HG03571 (cell line): Measurements from ENCODE around the gene KRT84.
"Not testable (repeated sequence)": the region's sequence is repeated elsewhere in the genome, so short reads cannot be mapped to it uniquely, and the experiment has no call there.

Experiments
- ATAC-seq: cut with Tn5 transposase; IDR thresholded peaks from one replicate; pipeline ENCODE4 v1.9.1; 2021; ENCODE audit not compliant: unreplicated experiment

The KRT84 gene

GRCh38 chr12:52411815-52412214, 26.4 kb upstream of the KRT84 start:
- ATAC-seq: no peak

DNA sequence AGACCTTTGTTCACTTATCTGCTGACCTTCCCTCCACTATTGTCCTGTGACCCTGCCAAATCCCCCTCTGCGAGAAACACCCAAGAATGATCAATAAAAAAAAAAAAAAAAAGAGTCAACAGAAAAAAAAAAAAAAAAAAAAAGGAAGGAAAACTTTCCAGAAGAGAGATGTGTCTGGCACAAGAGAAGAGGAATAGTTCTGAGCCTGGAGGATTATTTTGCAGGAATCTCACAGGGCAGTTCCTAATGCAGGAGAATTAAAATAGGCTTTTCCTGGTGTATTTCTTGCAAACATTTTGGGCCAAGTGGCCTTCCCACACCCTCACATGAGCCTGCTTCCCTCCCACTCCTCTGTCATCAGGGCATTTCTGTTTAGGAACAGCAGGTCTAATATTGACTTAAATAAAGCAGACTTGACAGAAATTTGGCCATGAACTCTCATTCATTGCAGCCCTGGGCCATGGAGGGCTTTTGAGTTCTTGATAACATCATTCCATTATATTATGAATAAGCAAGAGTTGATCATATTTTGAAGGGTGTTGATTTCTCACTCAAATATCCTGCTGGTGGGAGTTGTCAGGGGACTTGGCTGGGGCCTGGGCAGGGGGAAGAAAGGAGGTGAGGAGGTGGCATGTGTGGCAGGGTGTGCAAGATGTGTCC, 25.3 kb upstream of the KRT84 start:
- ATAC-seq: not testable (repeated sequence)

- ATAC-seq: no peak
Observed at GRCh38 chr12:52407918-52408317, 22.5 kb upstream of the KRT84 start.

- ATAC-seq: no peak
Observed at GRCh38 chr12:52405922-52406385, 20.5 kb upstream of the KRT84 start, which contains the start of gene KRT82. Gene KRT82, minus strand, starts transcription at chr12:52406335. Its CDS starts 58 bp downstream, at chr12:52406277.

DNA sequence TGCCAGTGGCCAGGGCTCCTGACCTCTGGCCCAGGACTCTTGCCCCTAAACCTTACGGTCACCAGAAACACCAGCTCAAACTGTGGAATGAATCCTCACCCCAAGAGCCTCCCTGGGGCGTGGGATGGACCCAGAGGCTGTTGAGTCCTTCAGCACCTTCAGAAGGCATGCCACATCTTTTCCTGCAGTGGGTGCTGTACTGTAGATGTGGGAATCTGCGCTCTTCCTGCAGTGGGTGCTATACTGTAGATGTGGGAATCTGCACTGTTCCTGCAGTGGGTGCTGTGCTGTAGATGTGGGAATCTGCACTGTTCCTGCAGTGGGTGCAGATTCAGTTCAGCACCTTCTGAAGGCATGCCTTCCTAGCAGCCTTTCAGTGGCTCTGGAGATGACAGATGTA, 19.5 kb upstream of the KRT84 start:
- no peak for ATAC-seq

GRCh38 chr12:52403561-52403960, 18.1 kb upstream of the KRT84 start:
- no peak for ATAC-seq

- no peak for ATAC-seq
Observed at GRCh38 chr12:52402873-52403540, 17.6 kb upstream of the KRT84 start.

DNA sequence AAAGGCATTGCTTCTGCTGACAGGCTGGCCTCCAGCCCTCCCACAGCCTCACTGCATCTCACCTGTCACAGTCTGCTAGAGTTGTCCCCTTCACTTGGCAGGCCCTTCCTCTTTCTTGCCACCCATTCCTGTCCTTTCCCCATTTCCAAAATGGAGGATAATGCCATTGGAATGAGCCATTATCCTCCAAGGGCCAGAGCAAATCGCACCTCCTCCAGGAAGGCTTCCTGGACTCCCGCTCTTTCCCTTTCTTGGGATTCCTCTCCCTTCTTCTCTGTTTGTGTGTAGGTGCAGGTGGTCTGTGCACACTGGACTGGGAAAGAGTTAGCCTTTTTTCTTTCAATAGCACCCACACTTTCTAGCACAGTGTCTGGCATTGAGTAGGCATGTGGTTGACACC, 16.9 kb upstream of the KRT84 start:
- no peak for ATAC-seq

GRCh38 chr12:52401926-52402325, 16.5 kb upstream of the KRT84 start:
- no peak for ATAC-seq

DNA sequence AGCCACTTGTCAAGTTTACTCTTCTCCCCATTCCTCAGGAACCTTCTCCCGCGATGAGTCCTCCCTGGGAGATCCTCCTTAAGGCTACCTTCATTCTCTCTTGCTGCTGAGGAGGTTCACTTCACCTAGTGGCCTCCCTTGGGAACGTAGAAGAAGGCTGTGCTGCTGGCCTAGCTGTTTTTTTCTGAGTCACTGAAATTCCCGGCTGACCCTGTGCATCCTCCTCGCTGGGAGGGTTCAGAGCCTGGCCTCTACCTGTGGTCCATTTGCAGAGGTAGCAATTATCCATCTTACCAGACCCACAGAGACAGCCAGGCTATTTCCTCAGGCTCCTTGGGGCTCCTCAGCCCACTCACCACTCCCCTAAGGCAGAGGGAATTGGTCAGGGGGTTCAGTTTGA, 16.1 kb upstream of the KRT84 start:
- ATAC-seq: no peak

DNA sequence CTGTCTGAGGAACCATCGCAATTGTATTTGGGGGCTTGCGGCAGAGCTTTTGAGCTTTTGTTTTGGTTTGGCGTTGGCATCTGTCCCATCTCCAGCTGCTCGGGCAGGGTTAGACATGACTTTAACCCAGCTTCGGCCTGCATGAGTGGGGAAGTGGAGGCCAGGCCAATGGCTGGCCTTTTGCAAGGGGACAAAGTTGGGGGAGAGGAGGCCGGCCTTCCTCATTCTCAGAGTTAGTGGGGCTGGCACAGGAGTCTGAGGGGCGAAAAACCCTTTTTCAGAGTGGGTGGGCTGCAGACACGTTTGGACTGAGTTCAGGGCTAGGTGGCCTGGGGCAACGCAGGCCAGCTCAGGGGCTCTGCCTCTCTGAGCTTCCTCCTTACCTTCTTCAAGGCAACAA, 15.5 kb upstream of the KRT84 start:
- ATAC-seq: no peak

DNA sequence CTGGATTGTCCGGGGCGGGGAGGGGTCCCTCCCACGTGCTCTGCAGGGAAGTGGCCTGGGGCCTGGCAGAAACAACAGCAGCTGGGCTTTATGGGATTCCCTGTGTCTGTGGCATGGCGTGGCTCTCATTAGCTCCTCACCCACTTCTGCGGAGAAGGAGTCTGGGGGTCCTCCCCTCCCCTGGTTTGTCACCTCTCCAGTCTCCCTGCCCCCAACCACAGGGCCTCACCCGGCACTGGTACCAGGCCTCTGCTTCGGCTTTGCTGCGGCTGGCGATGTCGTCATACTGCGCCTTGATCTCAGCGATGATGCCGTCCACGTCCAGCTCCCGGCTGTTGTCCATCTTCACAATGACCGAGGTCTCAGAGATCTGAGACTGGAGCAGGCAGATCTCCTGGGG, 14.3 kb upstream of the KRT84 start:
- ATAC-seq: no peak

DNA sequence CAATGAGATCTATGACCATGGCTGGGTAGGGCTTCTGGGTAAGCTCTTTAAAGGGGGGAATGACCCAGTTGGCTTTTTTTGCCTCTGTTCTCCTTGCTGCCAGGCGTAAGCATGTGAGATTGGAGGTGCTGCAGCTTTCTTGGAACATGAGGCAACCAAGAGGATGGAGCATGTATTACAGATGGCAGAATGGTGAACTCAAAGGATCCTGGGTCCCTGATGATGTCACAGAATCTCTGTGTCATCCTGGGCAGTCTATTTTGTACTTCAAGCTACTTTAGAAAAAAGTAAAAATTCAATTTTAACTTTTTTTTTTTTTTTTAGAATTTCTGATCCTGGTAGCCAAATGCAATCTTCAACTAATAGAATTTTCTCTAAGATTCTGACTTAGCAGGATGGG, 12.7 kb upstream of the KRT84 start:
- ATAC-seq: no peak

DNA sequence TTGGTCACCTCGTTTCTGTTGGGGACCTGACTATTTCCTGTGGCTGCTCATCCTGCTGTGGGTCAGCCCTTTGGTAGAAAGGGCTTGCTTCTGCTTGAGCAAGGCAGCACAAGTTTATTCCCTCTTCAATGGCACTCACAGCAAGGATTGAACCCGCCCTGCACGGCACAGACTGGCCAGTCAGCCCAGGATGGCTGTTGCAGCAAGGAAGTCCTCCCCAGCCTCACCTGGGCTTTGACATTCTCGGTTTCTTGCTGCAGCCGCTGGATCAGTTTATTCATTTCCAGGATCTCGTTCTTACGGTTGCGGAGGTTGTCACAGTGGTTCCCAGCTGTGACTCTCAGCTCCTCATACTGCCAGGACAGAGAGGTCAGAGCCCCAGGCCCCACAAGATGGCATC, 11.2 kb upstream of the KRT84 start:
- ATAC-seq: no peak

- ATAC-seq: no peak
Observed at GRCh38 chr12:52395761-52396434, 10.4 kb upstream of the KRT84 start.

DNA sequence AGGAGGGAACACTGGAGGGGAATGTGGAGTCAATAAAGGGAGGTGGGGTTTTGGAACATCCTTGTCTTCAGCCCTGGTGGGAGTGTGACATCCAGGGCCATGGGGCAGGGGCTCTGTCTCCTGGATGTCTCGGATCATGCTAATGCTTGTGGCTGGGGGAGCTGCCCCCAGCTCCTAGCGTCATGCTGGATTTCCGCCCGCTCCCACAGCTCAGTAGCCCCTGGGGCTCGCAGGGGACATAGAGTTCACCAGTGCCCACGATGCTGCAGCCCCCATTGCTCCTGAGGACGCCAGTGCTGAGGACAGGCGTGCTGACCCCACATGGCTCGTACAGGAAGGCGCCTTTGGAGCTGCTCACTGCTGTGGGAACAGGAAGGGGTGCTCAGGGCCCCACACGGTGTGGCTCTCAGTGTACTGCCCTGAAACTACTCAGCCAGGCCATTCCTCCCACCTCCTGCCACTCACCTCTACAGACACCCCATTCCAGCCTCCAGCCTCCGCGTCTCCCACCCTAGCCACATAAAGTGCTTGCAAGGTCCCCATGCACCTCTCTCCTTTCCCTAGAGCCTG, 9.5 kb upstream of the KRT84 start:
- ATAC-seq: no peak

GRCh38 chr12:52392465-52393007, 7.1 kb upstream of the KRT84 start:
- no peak for ATAC-seq

GRCh38 chr12:52391618-52392002, 6.2 kb upstream of the KRT84 start:
- no peak for ATAC-seq

- ATAC-seq: no peak
Observed at GRCh38 chr12:52390739-52391617, 5.5 kb upstream of the KRT84 start.
